ENCODE results near the gene SRPRA.
"Not testable (repeated sequence)": the region's sequence is repeated elsewhere in the genome, so short reads cannot be mapped to it uniquely, and the experiment has no call there.

Gene SRPRA, protein sequence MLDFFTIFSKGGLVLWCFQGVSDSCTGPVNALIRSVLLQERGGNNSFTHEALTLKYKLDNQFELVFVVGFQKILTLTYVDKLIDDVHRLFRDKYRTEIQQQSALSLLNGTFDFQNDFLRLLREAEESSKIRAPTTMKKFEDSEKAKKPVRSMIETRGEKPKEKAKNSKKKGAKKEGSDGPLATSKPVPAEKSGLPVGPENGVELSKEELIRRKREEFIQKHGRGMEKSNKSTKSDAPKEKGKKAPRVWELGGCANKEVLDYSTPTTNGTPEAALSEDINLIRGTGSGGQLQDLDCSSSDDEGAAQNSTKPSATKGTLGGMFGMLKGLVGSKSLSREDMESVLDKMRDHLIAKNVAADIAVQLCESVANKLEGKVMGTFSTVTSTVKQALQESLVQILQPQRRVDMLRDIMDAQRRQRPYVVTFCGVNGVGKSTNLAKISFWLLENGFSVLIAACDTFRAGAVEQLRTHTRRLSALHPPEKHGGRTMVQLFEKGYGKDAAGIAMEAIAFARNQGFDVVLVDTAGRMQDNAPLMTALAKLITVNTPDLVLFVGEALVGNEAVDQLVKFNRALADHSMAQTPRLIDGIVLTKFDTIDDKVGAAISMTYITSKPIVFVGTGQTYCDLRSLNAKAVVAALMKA

DNA sequence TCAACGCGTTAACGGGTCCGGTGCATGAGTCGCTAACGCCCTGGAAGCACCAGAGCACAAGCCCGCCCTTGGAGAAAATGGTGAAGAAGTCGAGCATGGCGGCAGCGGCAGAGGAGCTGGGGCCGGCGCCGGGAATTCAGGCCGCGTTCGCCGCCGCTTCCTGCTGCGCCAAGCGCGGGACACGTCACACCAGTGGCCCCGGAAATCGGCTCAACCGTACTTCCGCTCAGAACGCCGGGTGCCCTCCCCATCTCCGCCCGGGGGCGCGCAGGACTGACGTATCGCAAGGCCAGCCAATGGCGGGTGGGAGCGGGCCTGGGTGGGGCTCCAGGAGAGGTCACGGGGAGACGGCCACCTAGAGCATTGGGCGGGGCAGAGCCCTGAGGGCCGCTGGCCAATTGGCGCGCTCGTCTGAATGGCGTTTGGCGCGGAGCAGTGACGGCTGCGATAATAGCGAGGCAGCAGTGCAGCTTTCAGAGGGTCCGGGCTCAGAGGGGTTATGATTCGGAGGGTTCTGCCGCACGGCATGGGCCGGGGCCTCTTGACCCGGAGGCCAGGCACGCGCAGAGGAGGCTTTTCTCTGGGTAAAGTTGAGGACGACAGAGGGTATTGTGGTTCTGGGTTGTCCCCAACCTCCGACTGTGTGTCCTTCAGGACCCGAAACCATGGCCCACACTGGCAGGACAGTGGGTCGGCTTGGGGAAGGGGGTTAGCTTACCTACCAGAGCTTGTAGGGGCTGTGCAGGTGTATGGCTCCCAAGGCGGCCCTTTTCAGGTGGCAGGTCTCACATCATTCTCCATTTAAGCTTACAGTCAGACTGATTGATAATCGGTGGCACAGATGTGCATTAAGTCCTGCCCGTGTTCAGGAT lies at the start of gene SRPRA, which contains the start of gene FOXRED1:
Gene SRPRA (minus strand): TSS at position 188 of the 872 bp plus-strand sequence. CDS start 91 bp downstream, at position 97.
Gene FOXRED1 (plus strand): TSS at position 447 of the 872 bp plus-strand sequence. CDS start 53 bp downstream, at position 500.
- peak; percentile 96 for DNase-seq

DNA sequence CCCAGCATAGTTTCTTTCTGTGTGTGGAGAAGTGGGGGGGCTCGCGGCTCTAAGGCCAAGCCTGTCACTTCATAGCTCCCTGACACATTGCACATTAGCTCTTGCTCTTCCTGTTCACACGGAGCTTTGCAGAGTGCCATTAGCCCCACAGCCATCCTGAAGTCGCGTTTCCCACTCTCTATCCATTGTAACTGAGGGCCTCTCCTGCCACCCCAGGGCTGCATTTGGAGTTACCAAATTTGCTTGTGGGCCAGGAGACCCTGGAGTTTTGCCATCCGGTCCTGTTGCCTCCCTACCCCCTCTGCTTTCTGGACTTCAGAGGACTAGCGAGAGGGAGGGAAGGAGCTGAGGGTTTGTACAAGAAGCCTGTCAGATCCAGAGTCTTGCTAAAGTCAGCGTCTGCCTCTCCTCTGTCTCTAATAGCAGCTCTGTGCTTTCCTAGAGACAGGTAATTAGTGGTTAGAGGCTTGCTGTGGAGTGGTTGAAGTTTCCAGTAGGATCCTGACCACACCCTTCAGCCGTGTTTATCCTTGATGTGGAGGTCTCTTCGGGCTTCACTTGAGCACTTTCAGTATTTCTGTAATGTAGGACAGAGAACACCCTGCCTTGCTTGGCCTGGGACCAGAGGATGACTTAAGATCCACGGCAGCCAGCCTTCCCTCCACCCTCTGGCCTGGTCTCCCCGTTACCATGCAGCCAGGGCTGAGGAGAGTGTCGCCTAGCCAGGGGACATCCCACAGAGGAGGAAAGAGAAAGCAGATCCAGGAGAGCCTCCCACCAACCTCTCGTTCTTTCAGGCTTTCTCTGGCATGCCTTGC lies 49.3 kb upstream of the SRPRA start:
- no peak for DNase-seq

DNA sequence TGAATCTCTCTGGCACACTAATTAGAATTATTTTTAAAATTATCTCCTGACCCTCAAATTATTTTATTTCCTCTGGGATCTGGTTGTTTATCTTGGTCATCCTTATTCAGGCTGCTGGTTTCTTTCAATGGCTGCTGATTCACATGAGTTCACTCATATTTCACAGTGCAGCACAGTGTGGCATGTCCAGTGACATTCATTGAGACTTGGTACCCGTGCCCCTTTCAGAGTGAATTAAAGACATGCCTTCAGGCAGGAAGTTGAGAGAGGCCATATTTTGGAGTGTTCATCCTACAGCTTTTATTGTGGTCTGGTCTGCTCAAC lies 48.7 kb upstream of the SRPRA start:
- no peak for DNase-seq

DNA sequence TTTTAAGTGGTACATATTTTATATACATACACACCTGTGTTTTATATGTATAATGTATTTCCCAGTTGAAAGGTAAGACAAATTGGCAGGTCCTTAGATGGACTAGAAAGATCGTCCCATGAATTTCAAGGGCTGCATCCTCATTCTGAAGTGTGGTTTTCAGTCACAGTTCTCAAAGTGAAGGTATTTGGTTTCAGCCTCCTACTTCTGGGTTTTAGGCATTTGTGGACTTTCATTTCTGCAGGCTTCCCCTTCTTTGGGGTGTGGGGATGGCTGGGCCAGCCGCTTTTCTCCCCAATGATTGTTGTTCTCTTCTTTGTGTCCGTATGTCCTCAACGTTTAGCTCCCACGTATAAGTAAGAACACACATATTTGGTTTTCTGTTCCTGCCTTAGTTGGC lies 45.1 kb upstream of the SRPRA start:
- DNase-seq = no peak

DNA sequence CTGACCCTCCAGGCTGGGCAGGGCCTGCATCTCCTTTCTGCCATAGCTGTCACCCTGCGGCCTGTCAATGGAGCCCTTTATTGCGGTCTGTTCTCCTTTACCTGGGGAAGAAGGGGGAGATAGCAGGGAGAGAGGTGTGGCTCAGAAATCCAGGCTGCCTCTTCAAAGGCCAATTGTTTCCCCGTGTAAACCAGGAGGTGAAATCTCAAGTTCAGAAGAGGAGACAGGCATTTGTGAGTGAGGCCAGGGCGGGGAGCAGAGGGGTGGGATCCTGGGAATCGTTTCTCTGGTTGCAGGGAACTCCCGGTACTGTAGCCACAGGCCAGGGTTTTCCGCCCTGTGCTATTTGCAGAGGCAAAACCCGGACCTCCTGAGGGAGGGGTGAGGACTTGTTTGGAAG lies 44.3 kb upstream of the SRPRA start:
- no peak for DNase-seq

DNA sequence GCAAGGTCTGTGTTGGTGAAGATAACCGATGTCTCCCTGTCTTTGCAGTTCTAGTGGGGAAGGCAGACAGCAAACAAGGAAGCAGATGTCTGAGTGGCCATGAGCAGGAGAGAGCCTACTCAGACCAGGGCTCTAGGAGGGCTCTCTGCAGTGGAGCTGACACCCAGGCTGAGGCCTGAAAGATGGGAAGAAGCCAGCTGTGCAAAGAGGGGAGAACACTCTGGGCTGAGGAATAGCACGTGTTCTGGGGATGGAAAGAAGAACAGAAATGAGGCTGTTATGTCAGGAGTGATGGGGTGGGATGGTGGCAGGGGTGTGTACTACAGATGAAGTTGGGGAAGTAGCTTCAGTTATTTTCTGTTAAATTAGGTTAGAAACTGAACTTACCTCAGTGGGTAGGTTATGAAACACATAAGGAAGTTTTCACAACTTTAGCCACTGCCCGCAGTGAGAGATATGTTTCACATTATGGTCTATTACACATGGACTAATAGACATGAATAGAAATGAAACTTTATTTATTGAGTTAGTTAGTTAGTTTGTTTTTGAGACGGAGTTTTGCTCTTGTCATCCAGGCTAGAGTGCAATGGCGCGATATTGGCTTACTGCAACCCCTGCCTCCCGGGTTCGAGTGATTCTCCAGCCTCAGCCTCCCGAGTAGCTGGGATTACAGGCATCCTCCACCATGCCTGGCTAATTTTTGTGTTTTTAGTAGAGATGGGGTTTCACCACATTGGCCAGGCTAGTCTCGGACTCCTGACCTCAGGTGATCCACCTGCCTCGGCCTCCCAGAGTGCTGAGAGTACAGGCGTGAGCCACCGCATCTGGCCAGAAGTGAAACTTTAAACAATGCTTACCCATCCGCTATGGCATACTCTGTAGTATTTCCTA lies 43.0 kb upstream of the SRPRA start:
- DNase-seq = no peak

DNA sequence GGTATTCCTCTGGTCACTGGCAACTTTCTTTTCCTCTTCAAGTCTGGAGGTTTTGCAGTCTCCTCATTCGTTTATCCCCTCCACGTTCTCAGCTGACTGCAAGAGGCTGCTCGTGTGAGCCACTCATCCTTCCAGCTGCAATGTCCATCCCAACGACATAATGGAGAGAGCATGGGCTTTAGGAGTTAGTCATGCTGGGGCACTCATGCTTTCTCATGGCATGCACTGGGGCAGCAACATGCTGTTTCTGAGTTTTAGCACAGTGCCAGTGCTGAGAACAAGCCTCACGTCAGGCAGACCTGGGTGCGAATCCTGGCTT lies 42.3 kb upstream of the SRPRA start:
- DNase-seq = no peak

DNA sequence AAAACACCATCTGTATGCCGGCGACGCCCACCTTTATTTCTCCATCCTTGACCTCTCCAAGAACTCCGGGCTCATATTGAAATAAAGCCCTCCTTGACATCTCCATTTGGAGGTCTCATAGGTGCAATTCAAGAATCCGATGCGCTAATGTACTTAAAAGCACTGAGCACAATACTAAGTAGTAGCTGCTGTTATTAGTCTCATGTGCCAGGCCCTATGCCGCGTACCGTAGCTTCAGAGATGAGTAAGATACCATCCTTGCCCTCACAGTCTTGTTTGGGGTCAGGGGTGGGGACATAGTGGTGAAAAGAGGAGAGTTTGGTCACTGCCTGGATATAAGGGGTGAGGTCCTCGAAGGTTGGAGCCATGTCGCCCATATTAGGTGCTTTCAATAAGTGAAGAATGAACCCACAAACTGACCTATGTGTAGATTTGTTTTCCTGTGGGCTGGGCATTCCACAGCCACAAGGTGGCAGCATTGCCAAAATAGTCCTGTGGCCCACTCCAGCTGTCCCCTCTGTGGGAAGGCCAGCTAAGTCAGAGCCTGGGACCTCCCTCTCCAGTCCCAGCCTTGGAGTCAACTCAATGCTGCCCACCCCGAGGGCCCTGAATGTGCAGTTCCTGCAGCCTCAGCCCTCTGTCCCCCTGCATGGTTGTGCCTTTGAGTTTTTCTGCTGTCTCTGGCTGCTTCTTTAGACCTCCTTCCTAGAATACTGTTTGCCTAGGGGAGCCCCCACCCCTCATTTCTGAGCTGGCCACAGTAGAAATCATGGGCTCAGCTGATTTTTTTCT lies 41.7 kb upstream of the SRPRA start:
- DNase-seq = peak; percentile 3

DNA sequence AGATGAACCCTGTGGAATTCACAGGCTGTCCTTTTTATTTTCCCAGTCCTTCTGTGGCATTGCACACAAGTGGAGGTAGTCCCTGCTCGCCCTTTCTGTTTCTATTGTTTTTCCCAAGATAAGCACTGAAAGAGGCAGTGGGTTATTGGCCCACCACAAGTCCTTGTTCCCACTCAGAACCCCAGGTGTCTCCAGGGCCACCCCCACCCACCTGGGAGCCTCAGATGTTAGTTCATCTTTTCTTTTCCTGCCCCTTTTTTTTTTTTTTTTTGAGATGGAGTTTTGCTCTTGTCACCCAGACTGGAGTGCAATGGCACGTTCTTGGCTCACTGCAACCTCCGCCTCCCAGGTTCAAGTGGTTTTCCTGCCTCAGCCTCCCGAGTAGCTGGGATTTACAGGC lies 40.1 kb upstream of the SRPRA start:
- DNase-seq = not testable (repeated sequence)

DNA sequence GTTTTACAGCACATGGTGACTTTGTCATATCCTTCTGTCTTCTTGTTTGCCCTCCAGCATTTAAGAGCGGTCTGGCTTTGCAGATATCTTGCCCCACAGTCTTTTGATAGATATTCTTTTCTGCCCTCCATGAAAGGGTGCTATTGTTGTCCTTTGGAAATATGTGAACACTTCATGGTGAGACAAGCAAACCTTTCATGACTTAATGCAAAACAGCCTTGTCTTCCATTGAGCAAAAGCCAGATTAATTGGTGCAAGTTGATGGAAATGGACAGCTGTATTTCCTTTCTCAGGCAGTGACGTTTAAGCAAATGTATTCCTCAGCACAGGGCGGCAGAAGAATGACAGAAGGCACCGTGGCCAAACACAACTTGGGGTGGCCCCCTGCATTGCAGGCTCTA lies 39.6 kb upstream of the SRPRA start:
- no peak for DNase-seq

DNA sequence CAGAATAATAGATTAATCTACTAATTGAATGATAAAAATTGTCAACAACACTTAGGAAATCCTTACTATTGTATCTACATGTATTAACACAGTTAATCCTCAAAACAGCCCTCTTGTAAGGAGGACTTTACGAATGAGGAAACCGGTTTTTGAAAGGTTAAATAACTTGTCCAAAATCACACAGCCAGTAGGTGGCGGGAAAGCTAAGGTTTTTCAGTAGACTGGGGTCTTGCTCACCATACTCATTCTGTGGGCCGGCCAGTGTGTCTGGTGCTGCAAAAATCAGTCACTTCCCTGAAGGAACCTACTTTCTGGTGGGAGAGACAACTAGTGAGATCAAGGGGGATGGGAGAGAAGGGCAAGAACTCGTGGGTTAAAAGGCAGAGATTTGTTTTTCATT lies 39.0 kb upstream of the SRPRA start:
- no peak for DNase-seq

DNA sequence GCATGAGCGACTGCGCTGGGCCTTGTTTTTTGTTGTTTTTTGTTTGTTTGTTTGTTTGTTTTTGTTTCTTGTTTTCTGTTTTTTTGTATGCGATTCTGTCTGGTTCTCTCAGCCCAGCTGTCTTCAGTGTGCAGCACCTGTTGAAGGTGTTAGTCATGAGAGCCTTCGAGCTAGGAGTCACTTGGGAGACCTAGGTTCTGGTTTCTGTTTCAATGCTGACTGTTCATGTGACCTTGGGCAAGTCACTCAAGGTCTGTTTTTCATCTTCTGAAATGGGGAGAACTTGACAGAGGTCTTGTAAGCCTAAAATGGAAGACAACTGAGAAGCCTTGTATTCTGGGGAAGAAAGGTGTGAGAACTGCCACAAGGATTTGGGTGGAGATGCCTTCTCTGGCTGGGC lies 37.0 kb upstream of the SRPRA start:
- DNase-seq = no peak

DNA sequence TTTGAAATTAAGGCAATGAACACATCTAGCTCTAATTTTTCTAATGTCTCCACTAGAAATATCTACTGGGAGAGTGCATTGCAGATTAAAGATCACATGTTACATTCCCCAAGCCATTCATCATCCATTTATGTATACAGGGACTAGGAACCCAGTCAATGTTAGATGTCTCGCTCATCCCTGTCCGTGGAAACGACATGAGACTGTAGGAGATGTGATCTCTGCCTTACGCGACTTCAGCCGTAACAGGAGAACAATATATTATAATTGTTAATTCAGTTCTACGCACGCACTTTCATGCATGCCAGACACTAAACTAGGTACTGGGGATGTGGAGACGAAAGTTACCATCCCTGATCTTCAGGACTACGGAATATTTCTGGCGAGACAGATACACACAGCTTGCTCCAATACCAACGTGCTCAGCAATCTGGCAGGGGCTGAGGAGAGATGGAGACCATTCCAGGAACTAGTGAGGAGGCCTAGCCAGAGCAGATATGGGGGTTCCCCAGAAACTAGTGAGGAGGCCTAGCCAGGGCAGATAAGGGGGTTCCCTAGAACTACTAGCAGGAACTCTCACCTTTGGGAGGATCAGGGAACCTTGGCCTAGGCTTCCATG lies 35.9 kb upstream of the SRPRA start:
- DNase-seq = no peak

DNA sequence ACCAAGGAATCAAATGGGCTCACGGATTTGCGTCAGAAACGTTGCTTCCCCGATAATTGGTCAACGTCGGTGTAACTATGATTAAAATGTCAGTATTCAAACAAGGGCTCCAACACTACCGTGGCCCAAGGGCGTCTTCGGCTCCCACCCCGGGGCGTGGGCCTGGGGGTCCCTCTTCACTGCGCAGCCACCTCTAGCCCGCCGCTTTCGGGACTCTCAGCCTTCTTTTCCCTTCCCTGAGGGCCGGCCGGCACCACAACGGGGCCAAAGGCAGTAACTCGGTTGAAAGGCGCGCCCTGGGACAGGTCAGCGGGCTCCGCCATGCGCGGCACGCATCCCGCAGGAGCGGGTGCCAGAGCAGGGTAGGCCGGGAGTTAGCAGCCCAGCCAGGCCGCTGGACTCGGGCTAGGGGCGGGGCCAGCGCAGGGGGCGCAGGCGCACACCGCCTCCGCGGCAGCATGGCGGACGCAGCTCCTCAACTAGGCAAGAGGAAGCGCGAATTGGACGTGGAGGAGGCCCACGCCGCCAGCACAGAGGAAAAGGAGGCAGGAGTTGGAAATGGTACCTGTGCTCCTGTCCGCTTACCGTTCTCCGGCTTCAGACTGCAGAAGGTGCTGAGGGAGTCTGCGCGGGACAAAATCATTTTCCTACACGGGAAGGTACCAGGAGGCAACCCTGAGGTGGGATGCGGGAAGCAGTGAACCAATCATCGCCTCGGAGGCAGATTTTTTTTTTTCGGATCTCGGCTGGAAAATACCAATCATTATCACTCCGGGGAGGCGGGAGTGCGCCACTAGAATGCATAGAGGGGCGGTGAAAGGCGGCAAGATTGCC lies 35.1 kb upstream of the SRPRA start, which contains the start of gene DCPS:
Gene DCPS (plus strand): TSS at position 438 of the 834 bp plus-strand sequence. CDS start 21 bp downstream, at position 459.
- peak; percentile 86 for DNase-seq

DNA sequence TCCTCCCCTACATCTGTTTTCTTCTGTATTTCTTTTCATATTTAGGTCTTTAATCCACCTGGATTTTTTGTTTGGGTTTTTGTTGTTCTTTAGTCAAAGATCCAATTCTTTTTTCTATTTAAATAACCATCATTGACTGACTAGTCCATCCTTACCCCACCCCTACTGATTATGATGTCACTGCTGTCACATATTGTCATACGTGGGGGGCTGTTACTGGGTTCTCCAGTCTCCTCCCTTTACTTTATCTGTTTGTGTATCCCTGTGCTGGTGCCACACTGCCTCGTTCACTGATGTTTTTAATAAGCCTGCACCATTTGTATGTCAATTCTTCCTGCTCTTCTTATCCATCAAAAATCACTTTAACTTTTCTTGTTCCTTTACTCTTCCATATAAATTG lies 28.3 kb upstream of the SRPRA start:
- no peak for DNase-seq

DNA sequence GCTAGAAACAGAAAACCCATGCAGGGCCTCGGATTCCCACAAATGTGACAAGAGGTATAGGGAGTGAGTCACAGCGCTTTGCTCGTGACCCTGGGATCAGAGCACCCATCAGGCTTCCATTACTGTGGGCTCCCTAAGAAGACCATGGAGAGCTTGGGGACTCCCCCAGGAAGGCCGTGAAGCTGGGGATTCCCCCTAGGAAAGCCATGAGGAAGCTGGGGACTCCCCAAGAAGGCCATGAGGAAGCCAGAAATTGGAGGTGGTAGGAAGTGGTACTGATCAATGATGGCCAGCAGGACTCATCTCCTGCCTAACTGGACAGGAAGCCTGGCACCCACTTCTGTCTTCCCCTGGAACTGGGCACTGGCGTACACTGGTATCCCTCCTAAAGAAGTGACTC lies 25.0 kb upstream of the SRPRA start:
- DNase-seq = no peak

DNA sequence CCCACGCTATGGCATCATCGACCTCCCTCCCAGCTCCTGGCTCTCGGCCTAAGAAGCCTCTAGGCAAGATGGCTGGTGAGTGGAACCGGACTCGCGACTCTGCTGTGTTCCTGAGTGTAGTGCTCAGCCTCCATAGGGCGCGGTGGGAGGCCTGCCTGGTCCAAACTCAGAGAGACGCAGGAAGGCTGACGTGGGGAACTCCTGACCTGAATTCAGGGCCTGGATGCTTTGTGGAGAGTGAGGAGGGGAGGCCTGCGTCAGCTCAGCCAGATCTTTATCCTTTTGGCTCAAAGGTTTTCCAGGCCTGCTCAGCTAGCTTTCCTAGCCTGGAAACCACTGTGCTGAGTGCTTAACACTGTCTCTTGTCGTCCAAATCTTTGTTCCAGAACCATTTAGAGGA lies 22.2 kb upstream of the SRPRA start:
- DNase-seq = no peak

DNA sequence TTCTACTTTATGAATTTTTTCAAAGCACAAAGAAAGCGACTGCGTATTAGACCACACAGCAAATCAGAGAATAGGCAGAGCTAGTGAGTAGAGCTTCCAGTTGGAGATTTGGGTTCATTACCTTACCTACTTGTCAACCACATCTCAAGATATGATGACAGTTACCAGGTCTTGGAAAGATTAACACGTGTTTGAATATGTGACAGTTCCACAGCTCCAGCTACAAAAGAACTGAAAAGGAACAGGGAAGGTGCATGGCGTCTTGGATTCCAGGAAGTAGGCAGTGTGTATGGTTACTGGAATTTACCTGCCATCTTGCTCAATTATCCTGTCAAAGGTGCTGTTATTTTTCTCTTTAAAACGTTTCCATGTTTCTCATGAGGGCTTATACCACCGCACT lies 19.5 kb upstream of the SRPRA start:
- DNase-seq = no peak

DNA sequence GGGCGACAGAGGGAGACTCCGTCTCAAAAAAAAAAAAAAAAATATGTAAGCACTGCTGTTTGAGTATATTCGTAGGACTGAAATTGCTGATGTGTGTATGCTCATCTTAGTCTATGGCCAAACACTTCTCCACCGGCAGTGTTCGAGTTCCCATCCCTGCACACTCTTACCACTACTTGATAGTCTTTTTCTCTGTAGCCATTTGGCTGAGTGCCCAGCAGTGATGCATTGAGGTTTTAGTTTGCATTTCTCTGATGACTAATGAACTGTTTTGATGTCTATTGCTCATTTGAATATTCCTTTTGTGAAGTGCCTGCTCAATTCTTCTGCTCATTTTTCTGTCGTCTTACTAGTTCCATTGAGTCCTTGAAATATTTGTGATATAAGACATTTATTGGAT lies 16.1 kb upstream of the SRPRA start:
- peak; percentile 23 for DNase-seq
